MCF 10A (cell line): Measurements from ENCODE around the gene TRAPPC5. TPM values are rescaled to one million over a fixed set of nuclear protein-coding genes. Genes with fewer than 3 reads are reported as not detected.

Source experiments
- BruUV-seq: library from RNA; stranded (reverse); fragments of 400-500 nt; replicated peaks from 2 replicates; lab custom pipeline; 2021; lab: Mats Ljungman, UMichigan
- CTCF ChIA-PET: fragments of 300-600 bp; sonication (Branson Sonifier 250); formaldehyde crosslinking; extraction: SDS; loops from one replicate; lab custom pipeline; 2021; ENCODE audit warnings: antibody characterized with exemption, inconsistent platforms; lab: Yijun Ruan, JAX
- POLR2A ChIA-PET: fragments of 300-600, 350-650 bp; sonication (Branson Sonifier 250); formaldehyde crosslinking; extraction: SDS; loops from one replicate; lab custom pipeline; 2020; ENCODE audit warnings: antibody characterized with exemption, inconsistent platforms; lab: Yijun Ruan, JAX
- DNase-seq: peaks from one replicate; pipeline ENCODE4 v3.0.0-alpha.2; 2018; ENCODE audit not compliant: unreplicated experiment
- H3K27ac Mint-ChIP-seq: one replicate; pipeline ENCODE4 v1.8.0; 2022; ENCODE audit warnings: mild to moderate bottlenecking, low read depth, mixed read lengths; ENCODE audit not compliant: unreplicated experiment
- H3K27me3 Mint-ChIP-seq: one replicate; pipeline ENCODE4 v1.8.0; 2022; ENCODE audit warnings: mixed read lengths; ENCODE audit not compliant: insufficient read depth, unreplicated experiment
- H3K36me3 Mint-ChIP-seq: one replicate; pipeline ENCODE4 v1.8.0; 2022; ENCODE audit warnings: mild to moderate bottlenecking, moderate library complexity, mixed read lengths; ENCODE audit not compliant: insufficient read depth, unreplicated experiment
- H3K4me1 Mint-ChIP-seq: one replicate; pipeline ENCODE4 v1.8.0; 2022; ENCODE audit warnings: mixed read lengths; ENCODE audit not compliant: insufficient read depth, unreplicated experiment
- H3K4me3 Mint-ChIP-seq: one replicate; pipeline ENCODE4 v1.8.0; 2022; ENCODE audit warnings: mild to moderate bottlenecking, moderate library complexity, mixed read lengths; ENCODE audit not compliant: unreplicated experiment
- H3K9me3 Mint-ChIP-seq: one replicate; pipeline ENCODE4 v1.8.0; 2022; ENCODE audit warnings: mixed read lengths; ENCODE audit not compliant: unreplicated experiment
- CTCF ChIP-seq: fragments of 200-600 bp; IDR thresholded peaks from one replicate; pipeline ENCODE4 v1.8.0; 2022; ENCODE audit warnings: antibody characterized with exemption, mild to moderate bottlenecking; ENCODE audit not compliant: unreplicated experiment
- intact Hi-C: fragments of 100-400 bp; cut with micrococcal nuclease; formaldehyde crosslinking; loops from 2 replicates; pipeline ENCODE4 v1.14.1; 2022
- total RNA-seq: library from RNA; stranded (reverse); gene quantifications from 2 replicates; pipeline ENCODE4 v1.2.3, GENCODE V29; 2022

Gene TRAPPC5
- total RNA-seq, 1 experiment from 2014 or later: 123 TPM

GRCh38 chr19:7661744-7662538 lies 18.7 kb upstream of the TRAPPC5 start:
- no peaks in the 10 kb centered on the region for H3K36me3 Mint-ChIP-seq
- no peak for TF ChIP-seq CTCF
- H3K9me3 Mint-ChIP-seq: no peaks in the 10 kb centered on the region
- intact Hi-C loops: no loop called here
- no peaks in the 10 kb centered on the region for H3K4me1 Mint-ChIP-seq
- CTCF ChIA-PET: interaction anchor here (0.5 to 1.4 kb wide), 6 partner anchors 10 to 282 kb away, joined by 3 to 5 read pairs (median 3); partner anchors contain the start of genes PET100, TRAPPC5 and XAB2
- BruUV-seq: no TSS peak
- peaks cover 10% of the 10 kb centered on the region for H3K27me3 Mint-ChIP-seq
- POLR2A ChIA-PET: interaction anchor here (0.7 kb wide), 1 partner anchor 89 kb away, joined by 3 read pairs; no protein-coding TSS in a partner anchor
- DNase-seq: no peak
- no peak overlapping the region for H3K27ac Mint-ChIP-seq
- no peak overlapping the region for H3K4me3 Mint-ChIP-seq

- Mint-ChIP-seq H3K27me3 (peaks cover 10% of the 10 kb centered on the region), H3K27ac (no peak overlapping the region), H3K4me3 (no peak overlapping the region), H3K9me3 (no peaks in the 10 kb centered on the region), H3K4me1 (no peaks in the 10 kb centered on the region), H3K36me3 (no peaks in the 10 kb centered on the region)
- no peak for DNase-seq
- no peak for TF ChIP-seq CTCF
- ChIA-PET POLR2A (interaction anchor here (0.5 kb wide), 1 partner anchor 14 kb away, joined by 3 read pairs; no protein-coding TSS in a partner anchor), CTCF (interaction anchor here (0.7 to 1.4 kb wide), 3 partner anchors 9 to 231 kb away, joined by 3 read pairs; no protein-coding TSS in a partner anchor)
- intact Hi-C loops: no loop called here
- no TSS peak for BruUV-seq
These were observed 18.0 kb upstream of the TRAPPC5 start for GRCh38 chr19:7662657-7663056.

GRCh38 chr19:7663706-7664105 lies 16.9 kb upstream of the TRAPPC5 start:
- Mint-ChIP-seq H3K27ac (no peak overlapping the region), H3K4me1 (no peaks in the 10 kb centered on the region), H3K4me3 (no peak overlapping the region), H3K36me3 (no peaks in the 10 kb centered on the region), H3K27me3 (peaks cover 10% of the 10 kb centered on the region), H3K9me3 (no peaks in the 10 kb centered on the region)
- intact Hi-C loops: no loop called here
- DNase-seq: no peak
- no peak for TF ChIP-seq CTCF
- POLR2A ChIA-PET: interaction anchor here (0.6 kb wide), 1 partner anchor 1765 kb away, joined by 3 read pairs; no protein-coding TSS in a partner anchor
- BruUV-seq: no TSS peak
- CTCF ChIA-PET: interaction anchor here (1.2 to 1.7 kb wide), 3 partner anchors 10 to 95 kb away, joined by 3 to 5 read pairs (median 4); no protein-coding TSS in a partner anchor

GRCh38 chr19:7665076-7665475 lies 15.6 kb upstream of the TRAPPC5 start:
- no peak overlapping the region for H3K4me3 Mint-ChIP-seq
- no peaks in the 10 kb centered on the region for H3K9me3 Mint-ChIP-seq
- no peak for TF ChIP-seq CTCF
- ChIA-PET CTCF (interaction anchor here (0.6 to 1.9 kb wide), 7 partner anchors 11 to 214 kb away, joined by 3 to 8 read pairs (median 5); partner anchors contain the start of gene TRAPPC5), POLR2A (interaction anchor here (0.6 to 1.2 kb wide), 3 partner anchors 13 to 676 kb away, joined by 3 read pairs; no protein-coding TSS in a partner anchor)
- peaks cover 23% of the 10 kb centered on the region for H3K27me3 Mint-ChIP-seq
- BruUV-seq: no TSS peak
- H3K4me1 Mint-ChIP-seq: no peaks in the 10 kb centered on the region
- intact Hi-C loops: no loop called here
- no peak for DNase-seq
- H3K36me3 Mint-ChIP-seq: no peaks in the 10 kb centered on the region
- H3K27ac Mint-ChIP-seq: no peak overlapping the region
